Fibroblast of skin of right biceps (primary cell): ENCODE results near the gene TMEM181.
A peak's percentile ranks its signal among the peaks of the same experiment; 100 is the strongest.
"Not testable (repeated sequence)": the region's sequence is repeated elsewhere in the genome, so short reads cannot be mapped to it uniquely, and the experiment has no call there.

ENCODE experiments used
- DNase-seq: peaks from one replicate; pipeline ENCODE4 v3.0.0-alpha.2; 2013

Gene TMEM181

DNA sequence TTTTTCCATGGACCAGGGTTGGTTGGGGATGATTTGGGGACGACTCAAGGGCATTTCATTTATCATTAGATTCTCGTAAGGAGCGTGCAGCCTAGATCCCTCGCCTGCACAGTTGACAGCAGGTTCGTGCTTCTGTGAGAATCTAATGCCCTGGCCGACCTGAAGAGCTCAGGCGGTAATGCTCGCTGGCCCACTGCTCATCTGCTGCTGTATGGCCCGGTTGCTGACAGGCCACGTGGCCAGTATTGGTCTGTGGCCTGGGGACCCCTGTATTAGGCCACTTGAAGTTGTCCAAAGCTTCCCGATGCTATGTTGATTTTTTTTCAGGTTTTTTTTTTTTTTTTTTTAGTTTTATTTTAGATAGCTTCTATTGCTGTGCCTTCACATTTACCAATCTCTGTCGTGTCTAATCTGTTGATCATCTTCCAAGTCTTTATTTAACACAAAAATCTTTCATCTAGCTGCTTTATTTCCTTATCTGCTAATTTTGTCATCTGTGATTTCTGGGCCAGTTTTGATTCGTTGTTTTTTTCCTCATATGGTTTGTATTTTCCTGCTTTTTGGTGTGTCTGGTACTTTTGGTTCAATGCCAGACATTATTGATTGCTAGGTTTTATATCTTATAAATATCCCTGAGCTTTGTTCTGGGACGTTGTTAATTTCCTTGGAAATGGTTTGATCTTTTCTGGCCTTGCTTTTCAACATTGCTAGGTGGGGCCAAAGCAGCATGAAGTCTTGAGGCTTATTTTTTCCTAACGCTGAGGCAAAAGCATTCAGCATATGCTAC is 43.6 kb downstream of the TMEM181 start:
- DNase-seq: no peak

DNA sequence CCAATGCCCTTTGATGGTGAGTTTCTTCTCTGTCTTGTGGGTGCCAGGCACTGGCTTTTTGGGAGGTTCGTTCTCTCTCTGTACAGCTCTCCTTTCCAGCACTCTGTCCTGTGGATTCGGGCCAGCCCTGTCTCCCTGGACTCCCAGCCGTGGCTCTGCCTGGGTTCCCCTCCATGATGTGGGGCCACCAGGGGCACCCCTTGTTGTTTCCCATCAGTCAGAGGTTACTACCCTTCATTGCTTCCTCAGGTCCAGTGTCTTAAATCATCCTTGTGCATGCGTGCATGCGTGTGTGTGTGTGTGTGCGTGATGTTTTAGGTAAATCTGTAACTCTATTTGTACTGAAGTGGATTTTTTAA is 44.1 kb downstream of the TMEM181 start:
- no peak for DNase-seq

DNA sequence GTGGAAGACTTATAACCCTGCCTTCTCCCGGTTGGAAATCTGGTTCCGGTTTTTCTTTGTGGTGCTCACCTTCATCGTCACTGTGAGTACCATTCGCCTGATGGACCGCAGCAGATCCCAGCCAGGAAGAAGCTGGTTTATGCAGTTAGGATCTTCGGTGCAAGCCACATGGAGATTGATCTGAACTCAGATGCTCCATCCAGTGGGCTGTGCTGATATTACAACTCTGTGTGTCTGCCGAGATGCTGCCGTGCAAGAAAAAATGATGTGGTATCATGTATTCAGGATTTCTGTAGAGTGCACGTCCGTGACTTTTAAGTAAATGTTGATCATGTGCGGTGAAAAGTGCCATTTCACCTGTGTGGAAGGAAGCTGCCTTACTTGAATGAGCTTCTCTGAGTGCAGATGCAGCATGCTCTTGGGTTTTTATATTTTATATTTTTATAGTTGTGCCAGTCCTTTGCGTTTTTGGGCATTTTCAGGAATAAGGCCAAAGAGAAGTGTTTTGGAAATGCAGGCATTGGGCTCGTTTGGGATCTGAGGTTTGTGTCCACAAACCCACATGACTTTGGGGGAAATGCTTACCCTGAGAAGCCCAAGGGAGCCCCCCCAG is 45.5 kb downstream of the TMEM181 start:
- DNase-seq: peak; percentile 68

DNA sequence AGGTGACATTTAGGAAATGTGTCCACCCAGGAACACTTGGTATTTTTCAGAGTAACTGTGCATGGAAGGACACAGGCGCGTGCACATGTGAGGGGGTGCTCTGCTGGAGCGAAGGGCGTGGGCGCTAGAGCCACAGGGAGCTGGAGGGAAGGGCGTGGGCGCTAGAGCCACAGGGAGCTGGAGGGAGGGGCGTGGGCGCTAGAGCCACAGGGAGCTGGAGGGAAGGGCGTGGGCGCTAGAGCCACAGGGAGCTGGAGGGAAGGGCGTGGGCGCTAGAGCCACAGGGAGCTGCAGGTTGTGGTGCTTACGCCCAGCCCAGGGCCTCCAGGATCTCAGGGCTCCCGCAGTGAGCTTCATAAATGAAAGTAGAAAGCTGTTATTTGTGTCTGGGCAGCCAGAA is 46.1 kb downstream of the TMEM181 start:
- DNase-seq: not testable (repeated sequence)

DNA sequence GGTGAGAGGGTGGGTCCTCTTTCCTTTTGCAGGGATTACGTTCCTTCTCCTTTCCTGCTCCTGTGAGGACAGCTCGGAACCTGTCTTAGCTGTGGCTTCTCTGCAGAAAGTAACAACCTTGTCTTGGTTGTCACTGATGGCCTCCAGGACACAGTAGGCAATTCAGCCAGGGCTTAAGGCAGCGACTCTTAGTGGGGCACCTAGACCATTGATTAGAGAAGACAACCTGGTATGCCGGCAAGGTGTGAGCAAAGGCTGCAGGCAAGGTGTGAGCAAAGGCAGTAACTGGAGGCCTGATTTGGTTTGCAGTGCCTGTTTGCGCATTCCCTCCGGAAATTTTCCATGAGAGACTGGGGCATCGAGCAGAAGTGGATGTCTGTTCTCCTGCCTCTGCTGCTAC is 47.0 kb downstream of the TMEM181 start:
- no peak for DNase-seq

DNA sequence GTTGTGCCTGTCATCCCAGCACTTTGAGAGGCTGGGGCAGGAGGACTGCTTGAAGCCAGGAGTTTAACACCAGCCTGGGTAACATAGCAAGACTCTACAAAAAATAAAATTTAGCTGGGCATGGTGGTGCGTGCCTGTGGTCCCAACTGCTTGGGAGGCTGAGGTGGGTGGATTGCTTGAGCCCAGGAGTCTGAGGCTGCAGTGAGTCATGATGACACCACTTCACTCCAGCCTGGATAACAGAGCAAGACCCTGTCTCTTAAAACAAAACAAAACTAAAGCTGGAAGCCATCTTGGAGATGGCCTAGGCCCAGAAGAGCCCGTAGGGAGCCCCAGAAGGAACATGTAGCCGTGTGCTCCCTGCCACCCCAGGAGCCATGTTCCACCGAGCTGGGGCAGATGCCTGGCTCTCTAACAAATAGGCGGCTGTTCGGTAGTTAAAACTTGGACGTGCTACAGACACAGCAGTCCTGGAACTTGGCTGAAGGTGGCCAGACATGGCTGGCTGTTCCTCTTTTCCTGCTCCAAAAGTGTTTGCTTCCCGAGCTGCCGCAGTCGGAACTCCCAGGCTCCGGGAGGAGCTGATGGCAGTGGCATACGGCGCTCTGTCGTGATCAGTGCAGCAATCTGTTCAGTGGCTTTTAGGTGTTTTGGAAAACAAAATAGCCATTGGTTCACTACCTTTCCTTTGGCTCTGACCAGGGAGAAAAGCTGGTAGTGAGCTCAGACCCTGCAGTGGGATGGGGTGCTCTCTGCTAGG is 47.7 kb downstream of the TMEM181 start:
- DNase-seq: peak; percentile 22

DNA sequence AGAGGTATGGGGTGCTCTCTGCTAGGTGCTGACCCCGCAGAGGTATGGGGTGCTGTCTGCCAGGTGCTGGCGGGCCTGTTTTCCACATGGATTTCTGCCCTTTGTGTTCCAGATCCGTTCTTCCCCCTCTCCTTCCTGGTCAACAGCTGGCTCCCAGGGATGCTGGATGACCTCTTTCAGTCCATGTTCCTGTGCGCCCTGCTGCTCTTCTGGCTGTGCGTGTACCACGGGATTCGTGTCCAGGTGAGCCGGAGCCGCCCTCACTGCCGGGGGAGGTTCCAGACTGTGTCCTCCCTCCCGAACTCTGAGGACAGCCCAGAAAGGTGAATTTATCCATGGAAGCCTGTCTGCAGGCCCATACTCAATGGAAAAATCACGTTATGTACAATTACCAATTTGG is 48.3 kb downstream of the TMEM181 start:
- DNase-seq: no peak

DNA sequence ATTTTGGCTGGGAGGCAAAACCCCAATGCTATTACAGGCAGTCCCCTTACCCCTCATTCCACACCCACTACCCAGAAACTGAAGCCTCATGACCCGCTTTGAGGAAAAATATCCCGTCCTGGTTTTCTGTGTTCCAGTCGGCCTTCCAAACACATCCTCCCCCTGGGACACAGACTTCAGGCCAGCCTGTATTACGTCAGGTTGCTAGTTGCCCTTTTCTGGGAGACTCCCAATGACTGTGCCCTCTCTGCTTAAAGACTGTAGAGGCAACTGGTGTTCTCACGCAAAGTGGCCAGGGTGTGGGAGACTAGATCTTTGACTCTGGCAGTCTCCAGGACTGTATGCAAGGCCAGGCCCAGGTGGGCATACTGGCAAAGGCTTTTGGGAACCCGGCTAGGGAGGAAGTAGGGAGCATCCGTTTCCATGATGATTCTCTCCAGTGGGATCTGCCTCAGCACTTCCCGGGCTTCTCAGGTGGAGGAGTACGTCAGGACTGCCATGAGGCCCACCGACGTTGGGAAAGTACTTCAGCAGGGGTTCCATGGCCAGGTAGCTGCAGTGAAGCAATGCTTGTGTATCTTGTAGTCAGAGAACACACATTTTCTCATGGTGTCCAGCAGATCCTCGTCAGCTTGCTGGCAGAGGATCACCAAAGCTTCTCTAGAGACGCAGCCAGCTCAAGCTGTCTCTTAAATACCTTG is 49.7 kb downstream of the TMEM181 start:
- DNase-seq: no peak

DNA sequence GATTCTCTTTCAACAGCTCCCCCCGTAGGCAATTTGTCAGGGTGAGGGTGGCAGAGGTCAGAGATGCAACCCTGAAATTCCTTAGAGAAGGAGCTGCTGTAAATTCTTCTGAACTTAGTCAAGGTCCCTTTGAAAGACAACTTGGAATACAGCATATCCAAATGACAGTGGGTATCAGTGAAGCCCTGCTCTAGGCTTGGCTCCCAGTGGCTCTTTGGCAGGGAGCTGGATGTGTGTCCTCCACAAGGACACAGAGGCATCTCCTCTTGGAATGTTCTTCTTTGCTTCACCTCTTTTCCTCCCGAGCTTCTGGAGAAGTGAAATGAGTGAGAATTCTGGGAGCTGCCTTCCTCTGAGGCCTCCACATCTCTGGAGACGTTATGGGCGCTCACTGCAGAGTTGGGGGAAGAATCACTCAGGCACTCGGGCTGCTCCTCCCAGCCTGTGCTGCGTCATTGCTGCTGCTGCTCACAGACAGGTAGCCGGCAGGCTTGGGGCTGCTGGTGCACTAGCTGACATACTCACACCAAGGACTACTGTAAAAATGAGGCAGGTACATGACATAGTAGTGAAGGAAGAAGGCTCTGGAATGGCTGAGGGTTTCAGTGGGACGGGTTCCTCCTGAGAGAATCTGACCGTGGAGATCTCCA is 50.6 kb downstream of the TMEM181 start:
- DNase-seq: no peak

DNA sequence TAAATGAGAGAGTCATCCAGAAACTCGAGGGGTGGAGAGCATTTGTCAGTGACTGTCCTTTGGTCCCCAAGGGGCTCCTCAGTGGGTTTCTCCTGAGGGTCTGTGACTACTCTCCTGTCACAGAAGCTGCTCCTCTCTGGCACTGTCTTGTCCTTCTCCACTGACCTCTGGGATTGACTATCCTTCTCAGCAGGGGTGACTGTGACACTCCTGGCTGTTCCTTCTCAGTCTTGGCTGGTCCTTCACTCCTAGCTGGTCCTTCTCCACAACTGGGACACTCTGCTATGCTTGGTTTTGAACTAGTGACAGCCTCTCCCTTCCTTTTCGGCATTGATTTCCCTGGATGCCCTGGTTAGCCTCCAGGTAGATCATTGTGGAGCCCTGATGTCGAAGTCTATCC is 51.1 kb downstream of the TMEM181 start:
- no peak for DNase-seq

DNA sequence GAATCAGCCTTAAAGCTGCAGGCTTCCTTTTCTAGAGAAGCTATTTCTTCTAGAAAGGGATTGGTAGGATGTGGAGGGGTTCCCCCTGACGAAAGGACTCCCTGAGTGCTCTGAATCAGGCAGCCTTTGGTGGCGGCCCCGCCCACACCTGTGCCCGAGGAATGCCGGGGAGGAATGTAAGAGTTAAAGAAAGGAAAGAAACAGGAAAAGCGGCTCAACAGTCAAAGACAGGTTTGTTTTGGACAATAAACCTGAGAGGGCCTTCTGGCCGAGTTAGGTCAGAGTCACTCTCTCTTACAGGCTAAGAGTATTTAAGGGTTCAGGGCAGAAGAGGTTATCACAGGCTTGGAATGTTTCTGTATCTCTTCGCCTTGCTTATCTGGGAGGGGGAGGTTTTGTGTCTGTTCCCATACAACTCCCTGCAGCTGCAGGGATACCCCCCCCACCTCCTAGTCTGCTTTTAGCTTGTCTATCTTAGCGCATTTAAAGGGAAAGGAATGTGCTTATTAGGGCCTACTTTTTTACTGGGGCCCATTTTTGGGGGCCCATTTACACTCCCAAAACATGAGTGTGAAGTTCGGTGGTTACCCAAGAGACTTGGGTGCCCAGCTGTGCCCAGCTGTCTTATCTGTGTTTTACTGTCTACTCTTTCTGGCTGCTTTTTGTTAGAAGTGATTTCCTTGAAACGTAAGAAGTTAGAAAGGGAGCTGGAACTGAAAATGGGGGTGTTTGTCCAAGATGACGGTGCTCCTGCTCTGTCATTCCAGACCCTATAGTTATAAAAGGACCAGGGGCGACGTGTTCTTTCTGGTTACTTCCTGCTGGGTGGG is 51.9 kb downstream of the TMEM181 start:
- no peak for DNase-seq

DNA sequence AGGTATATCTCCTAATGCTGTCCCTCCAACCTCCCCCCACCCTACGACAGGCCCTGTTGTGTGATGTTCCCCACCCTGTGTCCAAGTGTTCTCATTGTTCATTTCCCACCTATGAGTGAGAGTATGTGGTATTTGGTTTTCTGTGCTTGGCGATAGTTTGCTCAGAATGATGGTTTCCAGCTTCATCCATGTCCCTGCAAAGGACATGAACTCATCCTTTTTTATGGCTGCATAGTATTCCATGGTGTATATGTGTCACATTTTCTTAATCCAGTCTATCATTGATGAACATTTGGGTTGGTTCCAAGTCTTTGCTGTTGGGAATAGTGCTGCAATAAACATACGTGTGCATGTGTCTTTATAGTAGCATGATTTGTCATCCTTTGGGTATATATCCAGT is 54.7 kb downstream of the TMEM181 start:
- DNase-seq: not testable (repeated sequence)

DNA sequence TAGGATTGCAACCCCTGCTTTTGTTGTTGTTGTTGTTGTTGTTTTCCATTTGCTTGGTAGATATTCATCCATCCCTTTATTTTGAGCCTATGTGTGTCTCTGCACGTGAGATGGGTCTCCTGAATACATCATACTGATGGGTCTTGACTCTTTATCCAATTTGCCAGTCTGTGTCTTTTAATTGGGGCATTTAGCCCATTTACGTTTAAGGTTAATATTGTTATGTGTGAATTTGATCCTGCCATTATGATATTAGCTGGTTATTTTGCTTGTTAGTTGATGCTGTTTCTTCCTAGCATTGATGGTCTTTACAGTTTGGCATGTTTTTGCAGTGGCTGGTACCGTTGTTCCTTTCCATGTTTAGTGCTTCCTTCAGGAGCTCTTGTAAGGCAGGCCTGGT is 58.4 kb downstream of the TMEM181 start:
- DNase-seq: not testable (repeated sequence)

DNA sequence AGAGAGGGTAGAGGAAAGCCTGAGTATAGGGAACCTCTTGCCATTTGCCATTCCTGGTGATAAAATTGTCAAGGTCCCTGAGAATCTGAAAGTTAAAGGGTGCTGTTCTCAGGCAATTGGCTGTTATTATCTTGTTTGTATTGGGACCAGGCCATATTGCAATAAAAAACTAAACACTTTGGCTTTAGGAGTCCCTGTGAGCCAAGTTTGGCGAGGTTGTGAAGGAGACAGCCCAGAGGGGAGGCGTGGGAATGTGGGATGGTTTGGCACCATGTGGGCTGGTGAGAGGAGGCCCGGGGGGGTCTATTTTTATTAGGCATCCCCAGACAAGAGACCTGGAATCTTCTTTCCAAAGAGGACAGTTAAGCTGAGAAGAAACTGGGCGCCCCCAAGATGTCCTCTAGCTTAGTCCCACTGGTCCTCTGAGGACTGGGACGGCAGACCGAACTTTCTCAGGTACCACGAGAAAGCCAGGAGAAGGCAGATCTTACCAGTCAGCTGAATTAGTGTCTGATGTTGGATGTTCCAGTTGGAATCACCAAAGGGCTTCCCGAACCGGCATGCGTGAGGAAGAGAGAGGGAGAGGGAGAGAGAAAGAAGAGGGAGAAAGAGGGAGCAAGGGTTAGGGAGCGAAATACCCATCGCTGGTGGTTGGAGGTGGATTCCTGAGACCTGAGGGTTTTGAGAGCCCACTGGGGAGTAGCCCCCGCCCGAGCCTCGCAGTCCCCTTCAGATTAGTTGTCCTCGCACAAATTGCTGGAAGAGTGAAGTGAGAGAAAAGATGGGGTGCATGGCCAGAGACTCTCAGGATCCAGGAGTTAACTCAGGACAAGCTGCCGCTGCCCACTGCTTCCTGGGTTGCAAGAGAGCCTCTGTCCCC is 60.3 kb downstream of the TMEM181 start:
- DNase-seq: no peak

DNA sequence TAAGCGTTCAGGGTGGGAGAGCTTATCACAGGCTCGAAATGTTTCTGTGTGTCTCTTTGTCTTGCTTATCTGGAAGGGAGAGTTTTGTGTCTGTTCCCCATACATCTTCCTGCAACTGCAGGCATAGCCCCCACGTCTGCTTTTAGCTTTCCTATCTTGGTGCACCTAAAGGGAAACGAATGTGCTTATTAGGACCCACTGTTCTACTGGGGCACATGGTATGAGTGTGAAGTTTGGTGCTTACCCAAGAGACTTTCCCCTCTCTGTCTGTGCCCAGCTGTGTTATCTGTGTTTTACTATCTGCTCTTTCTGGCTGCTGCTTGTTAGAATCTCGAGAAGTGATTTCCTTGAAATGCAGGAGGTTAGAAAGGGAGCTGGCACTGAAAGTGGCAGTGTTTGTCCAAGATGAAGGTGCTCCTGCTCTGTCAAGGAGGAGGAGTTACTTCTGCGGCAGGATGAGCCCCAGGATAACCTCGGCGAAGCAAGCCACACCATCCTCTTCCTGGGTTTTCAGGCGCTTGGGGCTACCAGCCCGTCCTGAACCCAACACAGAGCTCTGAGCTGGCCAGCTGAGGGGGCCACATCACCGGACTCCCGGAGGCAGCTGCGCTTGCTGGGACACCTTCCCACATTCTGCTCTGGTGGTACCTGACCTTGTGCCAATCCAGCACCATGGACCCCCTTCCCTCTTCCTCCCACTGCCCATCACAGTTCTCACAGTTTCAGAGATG is 61.2 kb downstream of the TMEM181 start:
- DNase-seq: no peak

DNA sequence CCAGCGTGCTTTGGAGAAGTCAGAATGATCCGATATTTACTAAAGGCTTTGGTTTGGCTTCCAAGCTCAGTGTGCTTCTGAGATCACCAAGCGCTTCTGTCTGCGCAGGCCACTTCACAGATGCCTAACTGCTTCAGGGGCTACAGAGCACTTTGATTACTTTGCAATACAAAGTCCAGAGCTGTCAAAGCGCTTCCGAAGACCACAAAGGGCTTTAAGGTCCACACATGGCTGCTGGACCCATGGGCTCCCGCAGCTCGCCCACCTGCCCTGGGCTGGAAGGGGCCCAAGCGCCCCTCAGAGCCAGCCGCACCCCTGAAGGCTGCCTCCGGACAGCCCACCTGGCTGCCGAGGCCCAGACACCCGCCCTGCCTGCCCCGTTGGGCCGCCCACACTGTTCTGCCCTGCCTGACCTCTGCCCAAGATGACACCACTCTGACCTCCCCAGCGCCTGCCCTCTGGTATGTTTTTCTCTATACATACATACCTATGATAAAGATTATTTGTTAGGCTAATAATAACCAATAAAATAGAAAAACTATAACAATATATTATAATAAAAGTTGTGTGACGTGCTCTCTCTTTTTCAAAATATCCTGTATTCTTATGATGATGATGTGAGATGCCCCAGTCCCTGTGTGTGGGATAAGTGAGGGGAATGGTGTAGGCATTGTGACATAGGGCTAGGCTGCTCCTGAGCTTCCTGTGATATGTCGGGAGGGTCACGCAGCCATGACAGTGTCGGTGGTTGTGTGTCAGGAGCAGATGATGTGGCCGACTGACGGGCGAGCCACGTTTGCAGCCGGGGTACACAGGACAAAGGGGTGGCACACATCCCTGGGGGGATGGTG is 62.0 kb downstream of the TMEM181 start:
- no peak for DNase-seq

DNA sequence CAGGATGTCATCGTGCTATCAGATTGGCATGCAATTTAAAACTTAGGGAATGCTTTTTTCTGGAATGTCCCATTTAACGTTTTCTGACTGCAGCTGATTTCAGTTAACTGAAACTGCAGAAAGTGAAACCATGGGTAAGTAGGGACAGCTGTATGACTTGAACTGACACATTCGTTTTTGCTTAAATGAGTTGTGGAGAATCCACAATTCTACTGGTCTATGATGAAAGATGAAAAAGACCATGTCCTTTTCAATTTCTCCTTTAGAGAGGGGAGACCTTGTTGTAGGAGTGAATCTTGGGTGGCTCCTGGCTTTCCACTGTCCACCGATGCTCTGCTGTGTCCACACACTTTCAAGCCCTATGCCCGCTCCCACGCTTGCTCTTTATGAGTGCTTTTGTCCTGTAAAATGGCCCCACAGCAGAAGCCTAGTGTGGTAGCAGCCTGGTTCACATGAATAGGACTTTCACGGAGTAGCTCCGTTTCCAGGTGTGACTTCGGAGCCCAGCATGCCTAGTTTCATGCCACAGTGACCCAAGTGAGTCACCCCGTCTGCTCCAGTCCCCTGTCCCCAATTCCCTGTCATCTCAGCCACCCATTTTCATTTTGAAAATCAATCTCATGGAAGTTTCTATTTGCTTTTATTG is 62.8 kb downstream of the TMEM181 start:
- peak; percentile 15 for DNase-seq
